ENCODE measurements around the gene FXYD6. TPM values are rescaled to one million over a fixed set of nuclear protein-coding genes. Genes with fewer than 3 reads are reported as not detected.

Gene FXYD6
- total RNA-seq, 1 donor from 2014 or later, result 57.1 TPM

DNA sequence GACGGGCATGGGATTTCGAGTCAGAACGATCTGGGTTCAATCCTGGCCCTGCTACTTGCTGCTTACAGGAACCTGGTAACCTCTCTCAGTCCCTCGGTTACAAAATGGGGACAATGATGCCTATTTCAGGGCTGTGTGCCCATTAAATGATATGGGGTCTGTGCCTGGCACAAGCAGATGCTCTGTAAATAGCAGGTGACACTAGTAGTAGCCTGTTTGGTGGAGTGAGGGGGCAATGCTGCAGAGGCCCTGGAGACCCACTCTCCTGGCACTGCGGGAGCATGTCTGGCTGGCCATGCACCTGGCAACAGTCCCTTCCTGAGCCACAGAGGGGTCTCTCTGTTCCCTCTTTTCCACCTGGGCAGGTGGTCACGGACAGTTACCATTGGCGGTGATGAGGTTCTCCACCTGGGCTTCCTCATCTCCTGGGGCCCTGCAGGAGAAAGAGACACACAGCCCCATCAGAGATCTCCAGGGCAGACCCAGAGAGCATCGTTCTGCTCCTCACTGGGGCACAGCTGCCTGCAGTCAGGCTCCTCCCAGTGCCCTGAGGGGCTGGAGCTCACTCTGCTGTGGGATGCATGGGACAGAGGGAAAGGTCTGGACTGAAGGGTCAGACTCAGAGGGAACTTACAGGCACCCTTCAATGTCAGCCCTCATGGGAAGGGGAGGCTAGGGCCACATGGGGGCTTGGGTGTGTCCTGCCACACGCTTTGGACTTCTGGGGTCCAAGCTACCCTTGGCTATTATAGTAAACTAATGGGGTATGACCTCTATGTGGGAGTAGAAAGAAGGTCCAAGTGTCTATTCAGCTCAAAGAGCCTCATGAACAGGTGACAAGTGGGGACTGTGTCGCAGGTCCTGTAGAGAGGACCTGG lies 36.3 kb downstream of the FXYD6 start:
- Mint-ChIP-seq H3K4me3 (ENCODE audit: unreplicated experiment) (no peak overlapping the region), H3K9me3 (ENCODE audit: unreplicated experiment) (peaks cover 2% of the 10 kb centered on the region), H3K4me1 (ENCODE audit: low read depth, unreplicated experiment) (peaks cover 15% of the 10 kb centered on the region), H3K27ac (ENCODE audit: unreplicated experiment) (no peak overlapping the region), H3K36me3 (ENCODE audit: unreplicated experiment) (no peaks in the 10 kb centered on the region), H3K27me3 (ENCODE audit: unreplicated experiment) (no peaks in the 10 kb centered on the region)
- TF ChIP-seq, protein P1, sequence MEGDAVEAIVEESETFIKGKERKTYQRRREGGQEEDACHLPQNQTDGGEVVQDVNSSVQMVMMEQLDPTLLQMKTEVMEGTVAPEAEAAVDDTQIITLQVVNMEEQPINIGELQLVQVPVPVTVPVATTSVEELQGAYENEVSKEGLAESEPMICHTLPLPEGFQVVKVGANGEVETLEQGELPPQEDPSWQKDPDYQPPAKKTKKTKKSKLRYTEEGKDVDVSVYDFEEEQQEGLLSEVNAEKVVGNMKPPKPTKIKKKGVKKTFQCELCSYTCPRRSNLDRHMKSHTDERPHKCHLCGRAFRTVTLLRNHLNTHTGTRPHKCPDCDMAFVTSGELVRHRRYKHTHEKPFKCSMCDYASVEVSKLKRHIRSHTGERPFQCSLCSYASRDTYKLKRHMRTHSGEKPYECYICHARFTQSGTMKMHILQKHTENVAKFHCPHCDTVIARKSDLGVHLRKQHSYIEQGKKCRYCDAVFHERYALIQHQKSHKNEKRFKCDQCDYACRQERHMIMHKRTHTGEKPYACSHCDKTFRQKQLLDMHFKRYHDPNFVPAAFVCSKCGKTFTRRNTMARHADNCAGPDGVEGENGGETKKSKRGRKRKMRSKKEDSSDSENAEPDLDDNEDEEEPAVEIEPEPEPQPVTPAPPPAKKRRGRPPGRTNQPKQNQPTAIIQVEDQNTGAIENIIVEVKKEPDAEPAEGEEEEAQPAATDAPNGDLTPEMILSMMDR (IDR thresholded peaks at IDR 0.05; ENCODE audit: partially characterized antibody, unreplicated experiment), result no peak
- peak; percentile 11 for DNase-seq

DNA sequence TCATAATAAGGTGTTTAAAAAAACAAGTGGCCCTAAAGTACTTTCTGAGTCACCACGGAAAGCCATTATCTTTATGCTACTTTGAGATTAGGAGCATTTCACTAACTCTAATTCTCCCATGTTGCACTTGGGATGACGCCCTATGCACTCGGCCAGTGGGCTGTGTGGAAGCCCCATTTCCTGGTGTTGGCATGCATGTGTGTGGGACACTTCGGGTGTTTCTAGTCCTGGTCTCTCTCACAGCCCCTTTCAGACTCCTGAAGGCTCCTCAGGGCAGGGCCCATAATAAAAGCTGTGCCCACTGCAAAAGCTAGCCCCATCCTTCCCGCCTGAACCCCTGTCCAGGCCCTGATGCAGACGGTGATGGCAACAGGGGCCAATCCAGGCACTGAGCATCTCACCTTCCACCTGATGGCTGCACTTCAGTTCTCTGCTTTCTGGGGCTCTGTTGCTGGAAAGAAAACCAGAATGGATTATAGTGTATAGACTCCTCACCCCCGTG lies 37.0 kb downstream of the FXYD6 start:
- no peak for DNase-seq
- TF ChIP-seq, protein P1 (IDR thresholded peaks at IDR 0.05; ENCODE audit: partially characterized antibody, unreplicated experiment), result no peak
- Mint-ChIP-seq H3K4me3 (ENCODE audit: unreplicated experiment) (no peak overlapping the region), H3K4me1 (ENCODE audit: low read depth, unreplicated experiment) (peaks cover 15% of the 10 kb centered on the region), H3K36me3 (ENCODE audit: unreplicated experiment) (no peaks in the 10 kb centered on the region), H3K27me3 (ENCODE audit: unreplicated experiment) (no peaks in the 10 kb centered on the region), H3K9me3 (ENCODE audit: unreplicated experiment) (no peaks in the 10 kb centered on the region), H3K27ac (ENCODE audit: unreplicated experiment) (no peak overlapping the region)

DNA sequence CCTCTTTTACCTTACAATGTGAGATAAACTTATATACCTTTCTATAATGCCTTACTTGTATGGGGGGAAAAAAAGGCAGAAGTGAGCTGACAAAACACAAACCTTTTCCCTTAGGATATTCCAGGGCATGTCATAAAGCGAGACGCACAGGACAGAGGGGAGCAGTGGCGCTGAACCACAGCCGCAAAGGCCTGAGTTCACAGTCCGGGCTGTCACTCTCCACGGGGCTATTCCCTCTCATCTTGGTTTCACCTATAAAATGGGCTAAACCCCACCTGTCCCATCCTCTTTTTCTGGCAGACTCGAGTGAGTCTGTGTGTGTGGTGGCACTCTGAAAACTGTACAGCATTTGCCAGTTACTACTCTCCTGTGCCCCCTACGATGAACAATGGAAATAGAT lies 37.6 kb downstream of the FXYD6 start:
- H3K4me3 Mint-ChIP-seq (ENCODE audit: unreplicated experiment), result no peak overlapping the region
- no peaks in the 10 kb centered on the region for H3K27me3 Mint-ChIP-seq (ENCODE audit: unreplicated experiment)
- DNase-seq, result no peak
- TF ChIP-seq, protein P1 (IDR thresholded peaks at IDR 0.05; ENCODE audit: partially characterized antibody, unreplicated experiment), result no peak
- peaks cover 15% of the 10 kb centered on the region for H3K4me1 Mint-ChIP-seq (ENCODE audit: low read depth, unreplicated experiment)
- H3K9me3 Mint-ChIP-seq (ENCODE audit: unreplicated experiment), result no peaks in the 10 kb centered on the region
- no peak overlapping the region for H3K27ac Mint-ChIP-seq (ENCODE audit: unreplicated experiment)
- H3K36me3 Mint-ChIP-seq (ENCODE audit: unreplicated experiment), result no peaks in the 10 kb centered on the region

DNA sequence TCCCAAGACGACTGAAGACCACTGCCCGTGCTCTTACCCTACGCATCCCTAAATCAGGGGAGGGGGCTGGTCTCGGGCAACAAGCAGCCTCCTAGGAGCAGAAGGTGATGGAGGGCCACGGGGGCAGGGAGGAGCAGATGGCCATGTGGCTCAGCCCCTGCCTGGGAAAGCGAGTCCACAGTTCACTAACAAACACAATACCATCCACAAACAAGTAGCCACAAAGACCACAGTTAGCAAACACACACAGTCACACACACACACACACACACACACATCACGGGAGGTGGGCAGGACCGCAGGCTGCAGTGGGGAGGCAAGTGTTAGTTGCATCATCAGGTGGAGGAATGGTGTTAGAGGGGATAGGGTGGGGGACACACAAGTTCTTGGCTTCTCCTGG lies 38.7 kb downstream of the FXYD6 start:
- Mint-ChIP-seq H3K27ac (ENCODE audit: unreplicated experiment) (no peak overlapping the region), H3K9me3 (ENCODE audit: unreplicated experiment) (no peaks in the 10 kb centered on the region), H3K4me1 (ENCODE audit: low read depth, unreplicated experiment) (peaks cover 15% of the 10 kb centered on the region), H3K4me3 (ENCODE audit: unreplicated experiment) (peak overlapping the region; percentile 48), H3K27me3 (ENCODE audit: unreplicated experiment) (peaks cover 2% of the 10 kb centered on the region), H3K36me3 (ENCODE audit: unreplicated experiment) (no peaks in the 10 kb centered on the region)
- TF ChIP-seq, protein P1 (IDR thresholded peaks at IDR 0.05; ENCODE audit: partially characterized antibody, unreplicated experiment), result no peak
- DNase-seq, result peak; percentile 13

Measured in glutamatergic neuron (in vitro differentiated cells).